ENCODE data around the gene TENM4.

DNA sequence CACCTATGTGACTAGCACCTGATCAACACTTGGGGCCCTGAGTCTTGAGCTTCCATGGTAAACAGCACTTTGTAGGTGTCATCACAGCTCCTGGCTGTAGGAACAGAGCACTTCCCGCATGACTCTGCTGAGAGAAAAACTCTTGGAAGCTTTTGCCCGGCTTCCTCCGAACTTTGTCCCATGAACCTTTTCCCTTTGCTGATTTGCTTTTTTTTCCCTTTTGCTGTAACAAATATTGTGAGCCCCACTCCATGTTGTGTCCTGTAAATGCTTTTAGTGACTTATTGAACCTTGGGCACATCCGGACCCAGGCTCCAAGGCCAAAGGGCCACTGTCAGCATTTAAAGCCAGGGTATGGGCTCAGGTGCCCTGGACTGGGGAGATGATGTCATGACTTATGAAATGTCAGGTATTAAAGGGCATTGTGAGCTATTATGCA, 391.1 kb downstream of the TENM4 start:
- TF ChIP-seq, protein P1, sequence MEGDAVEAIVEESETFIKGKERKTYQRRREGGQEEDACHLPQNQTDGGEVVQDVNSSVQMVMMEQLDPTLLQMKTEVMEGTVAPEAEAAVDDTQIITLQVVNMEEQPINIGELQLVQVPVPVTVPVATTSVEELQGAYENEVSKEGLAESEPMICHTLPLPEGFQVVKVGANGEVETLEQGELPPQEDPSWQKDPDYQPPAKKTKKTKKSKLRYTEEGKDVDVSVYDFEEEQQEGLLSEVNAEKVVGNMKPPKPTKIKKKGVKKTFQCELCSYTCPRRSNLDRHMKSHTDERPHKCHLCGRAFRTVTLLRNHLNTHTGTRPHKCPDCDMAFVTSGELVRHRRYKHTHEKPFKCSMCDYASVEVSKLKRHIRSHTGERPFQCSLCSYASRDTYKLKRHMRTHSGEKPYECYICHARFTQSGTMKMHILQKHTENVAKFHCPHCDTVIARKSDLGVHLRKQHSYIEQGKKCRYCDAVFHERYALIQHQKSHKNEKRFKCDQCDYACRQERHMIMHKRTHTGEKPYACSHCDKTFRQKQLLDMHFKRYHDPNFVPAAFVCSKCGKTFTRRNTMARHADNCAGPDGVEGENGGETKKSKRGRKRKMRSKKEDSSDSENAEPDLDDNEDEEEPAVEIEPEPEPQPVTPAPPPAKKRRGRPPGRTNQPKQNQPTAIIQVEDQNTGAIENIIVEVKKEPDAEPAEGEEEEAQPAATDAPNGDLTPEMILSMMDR (IDR thresholded peaks at IDR 0.05; ENCODE audit: poor library complexity, severe bottlenecking), result no peak
- TF ChIP-seq, protein P2, sequence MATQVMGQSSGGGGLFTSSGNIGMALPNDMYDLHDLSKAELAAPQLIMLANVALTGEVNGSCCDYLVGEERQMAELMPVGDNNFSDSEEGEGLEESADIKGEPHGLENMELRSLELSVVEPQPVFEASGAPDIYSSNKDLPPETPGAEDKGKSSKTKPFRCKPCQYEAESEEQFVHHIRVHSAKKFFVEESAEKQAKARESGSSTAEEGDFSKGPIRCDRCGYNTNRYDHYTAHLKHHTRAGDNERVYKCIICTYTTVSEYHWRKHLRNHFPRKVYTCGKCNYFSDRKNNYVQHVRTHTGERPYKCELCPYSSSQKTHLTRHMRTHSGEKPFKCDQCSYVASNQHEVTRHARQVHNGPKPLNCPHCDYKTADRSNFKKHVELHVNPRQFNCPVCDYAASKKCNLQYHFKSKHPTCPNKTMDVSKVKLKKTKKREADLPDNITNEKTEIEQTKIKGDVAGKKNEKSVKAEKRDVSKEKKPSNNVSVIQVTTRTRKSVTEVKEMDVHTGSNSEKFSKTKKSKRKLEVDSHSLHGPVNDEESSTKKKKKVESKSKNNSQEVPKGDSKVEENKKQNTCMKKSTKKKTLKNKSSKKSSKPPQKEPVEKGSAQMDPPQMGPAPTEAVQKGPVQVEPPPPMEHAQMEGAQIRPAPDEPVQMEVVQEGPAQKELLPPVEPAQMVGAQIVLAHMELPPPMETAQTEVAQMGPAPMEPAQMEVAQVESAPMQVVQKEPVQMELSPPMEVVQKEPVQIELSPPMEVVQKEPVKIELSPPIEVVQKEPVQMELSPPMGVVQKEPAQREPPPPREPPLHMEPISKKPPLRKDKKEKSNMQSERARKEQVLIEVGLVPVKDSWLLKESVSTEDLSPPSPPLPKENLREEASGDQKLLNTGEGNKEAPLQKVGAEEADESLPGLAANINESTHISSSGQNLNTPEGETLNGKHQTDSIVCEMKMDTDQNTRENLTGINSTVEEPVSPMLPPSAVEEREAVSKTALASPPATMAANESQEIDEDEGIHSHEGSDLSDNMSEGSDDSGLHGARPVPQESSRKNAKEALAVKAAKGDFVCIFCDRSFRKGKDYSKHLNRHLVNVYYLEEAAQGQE (IDR thresholded peaks at IDR 0.05; ENCODE audit: borderline replicate concordance), result no peak
